AG08396 (cell line): ENCODE results near the gene SMARCAD1.
"Not testable (repeated sequence)": the region's sequence is repeated elsewhere in the genome, so short reads cannot be mapped to it uniquely, and the experiment has no call there.

Source experiments
- DNase-seq: peaks from one replicate; pipeline ENCODE4 v3.0.0; 2012; ENCODE audit warnings: low spot score, mixed read lengths

SMARCAD1 gene

DNA sequence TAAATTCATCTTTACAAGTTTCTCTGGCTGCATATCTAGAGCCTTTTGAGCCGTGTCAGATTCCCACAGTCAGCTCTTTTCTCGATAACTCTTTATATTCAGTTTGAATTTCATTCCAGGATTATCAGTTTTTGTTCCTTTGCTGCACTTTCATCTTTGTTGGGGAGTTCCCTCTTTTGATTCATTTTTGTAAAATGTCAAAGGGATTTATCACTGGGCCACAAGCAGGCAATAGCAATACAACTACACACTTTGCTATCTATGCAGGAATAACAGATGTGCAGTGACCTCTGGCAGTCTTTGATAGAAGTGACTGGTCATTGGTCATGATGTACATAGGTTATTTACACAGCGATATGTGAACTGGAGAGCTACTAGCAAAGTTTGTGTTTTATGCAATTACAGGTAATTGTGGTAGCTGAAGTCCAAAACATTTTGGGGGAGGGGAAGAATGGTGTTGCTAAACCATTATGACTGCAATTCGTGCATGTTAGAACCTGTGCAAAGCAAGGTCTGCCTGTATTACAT lies 91.1 kb downstream of the SMARCAD1 start:
- no peak for DNase-seq

DNA sequence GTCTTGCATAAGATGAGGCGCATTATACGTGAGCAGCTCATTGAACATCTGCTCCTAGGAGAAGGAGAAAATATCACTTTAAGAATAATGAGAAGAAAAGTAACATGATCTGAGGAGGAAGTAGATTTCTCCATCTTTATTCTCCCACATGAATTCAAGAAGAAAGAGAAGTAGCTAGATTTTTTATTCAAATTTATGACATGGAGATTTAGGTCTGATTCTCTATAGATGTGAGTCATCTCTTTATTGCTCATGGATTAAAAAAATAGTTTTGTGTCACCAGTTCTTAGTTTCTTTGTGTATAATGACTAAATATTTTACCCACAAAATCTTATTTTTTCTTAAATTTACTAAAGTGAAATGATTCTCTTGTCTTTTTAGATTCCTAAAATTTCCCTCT lies 94.5 kb downstream of the SMARCAD1 start:
- DNase-seq = no peak

DNA sequence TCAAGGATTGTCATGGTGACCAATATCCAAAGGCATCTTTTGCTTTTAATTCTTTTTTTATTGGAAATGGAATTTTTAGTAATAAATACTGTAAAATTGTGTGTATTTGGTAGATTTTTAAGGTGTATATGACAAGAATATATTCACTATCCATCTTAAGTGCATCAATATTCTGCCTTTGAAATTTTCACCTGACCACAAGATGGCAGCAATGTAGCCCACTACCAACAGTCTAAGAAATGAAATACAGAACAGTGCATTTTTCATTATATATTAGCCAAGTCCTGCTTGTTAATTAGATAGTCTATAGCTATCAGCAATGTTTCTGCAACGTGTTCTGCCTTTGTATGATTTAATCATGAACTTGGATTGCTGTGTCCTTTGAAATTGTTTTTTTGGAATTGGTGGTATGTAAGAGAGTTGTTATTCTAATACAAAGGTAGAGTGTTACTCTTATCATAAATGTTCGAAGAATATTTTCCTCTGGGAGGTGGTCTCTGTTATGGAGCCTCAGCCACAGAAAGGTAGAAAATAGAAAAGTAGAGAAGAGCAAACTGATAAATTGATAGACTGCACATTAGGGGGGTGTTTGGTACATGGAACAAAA lies 96.8 kb downstream of the SMARCAD1 start:
- DNase-seq = peak; percentile 14

DNA sequence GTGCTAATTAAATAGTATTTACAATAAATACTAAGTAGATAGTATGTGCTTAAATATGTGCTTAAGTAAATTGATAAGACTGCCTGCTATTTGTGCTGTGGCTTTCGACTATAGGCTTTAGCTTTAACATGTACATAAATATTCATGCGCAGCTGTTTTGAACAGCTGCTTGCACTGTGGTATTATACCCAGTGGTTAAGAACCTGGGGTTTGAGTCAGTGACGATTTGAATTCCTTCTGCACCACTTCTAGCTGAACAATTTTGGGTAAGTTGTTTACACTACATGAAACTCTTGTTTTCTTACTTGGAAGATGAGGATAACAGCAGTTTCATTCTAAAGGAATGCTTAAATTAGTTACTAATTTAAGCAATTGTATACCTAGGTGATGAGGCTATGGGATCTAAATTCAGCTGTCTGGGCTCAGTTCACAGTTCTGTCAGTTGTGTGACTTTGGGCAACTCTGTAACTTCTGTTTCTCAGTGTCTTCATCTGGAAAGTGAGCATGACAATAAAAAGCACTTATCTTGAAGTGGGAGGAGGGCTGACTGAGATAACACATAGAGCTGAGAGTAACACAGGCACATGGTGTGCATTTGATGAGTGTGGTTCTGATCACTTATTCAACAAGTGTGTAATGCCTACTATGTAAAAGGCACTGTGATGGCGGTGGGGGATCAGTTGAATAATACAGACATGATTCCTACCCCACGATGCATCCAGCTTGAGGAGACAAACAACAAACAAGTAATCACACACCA lies 98.0 kb downstream of the SMARCAD1 start:
- peak; percentile 4 for DNase-seq

DNA sequence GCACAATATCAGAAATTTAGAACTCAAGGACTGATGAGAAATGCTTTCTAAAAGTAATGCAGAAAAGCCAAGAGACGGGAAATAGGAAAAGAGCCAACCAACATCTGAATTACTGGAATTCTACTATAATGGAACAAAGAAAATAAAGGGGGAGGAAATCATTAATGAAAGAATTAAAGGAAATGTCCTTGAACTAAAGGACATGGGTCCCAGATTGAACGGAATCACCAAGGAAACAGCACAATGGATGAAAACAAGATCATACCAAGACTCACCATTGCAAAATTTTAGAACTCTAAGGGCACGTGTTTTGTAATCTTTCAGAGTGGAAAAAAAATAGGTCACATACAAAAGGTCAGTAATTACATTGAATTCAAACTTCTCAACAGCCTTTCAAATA lies 99.0 kb downstream of the SMARCAD1 start:
- no peak for DNase-seq

DNA sequence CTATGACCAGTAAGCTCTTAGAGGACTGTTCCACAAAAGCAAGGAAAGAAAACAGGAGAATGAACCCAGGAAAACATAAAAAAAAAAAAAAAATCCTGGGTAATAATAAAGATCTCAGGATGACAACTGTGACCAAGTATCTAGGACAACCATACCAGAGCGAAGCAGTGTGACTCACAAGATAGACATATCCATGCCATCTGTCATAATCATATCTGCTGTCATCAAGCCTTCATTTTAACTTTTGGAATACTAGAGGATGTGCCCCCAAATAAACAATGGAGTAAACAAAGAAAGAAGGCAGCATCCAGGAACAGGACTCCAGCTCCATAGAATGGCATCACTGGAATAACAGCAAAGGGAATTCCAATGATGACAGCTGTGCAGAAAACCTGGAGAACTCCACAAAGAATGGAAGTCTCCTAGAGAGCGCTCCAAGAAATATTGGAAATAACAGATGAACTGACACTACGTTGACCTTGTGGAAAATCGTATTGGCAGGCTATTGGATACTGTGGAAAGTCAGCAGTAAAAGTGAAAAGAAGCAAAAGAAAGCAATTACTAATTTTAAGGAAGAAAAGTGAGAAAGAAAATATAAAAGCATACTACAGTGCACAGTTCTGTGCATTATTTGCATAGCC lies 99.7 kb downstream of the SMARCAD1 start:
- no peak for DNase-seq

DNA sequence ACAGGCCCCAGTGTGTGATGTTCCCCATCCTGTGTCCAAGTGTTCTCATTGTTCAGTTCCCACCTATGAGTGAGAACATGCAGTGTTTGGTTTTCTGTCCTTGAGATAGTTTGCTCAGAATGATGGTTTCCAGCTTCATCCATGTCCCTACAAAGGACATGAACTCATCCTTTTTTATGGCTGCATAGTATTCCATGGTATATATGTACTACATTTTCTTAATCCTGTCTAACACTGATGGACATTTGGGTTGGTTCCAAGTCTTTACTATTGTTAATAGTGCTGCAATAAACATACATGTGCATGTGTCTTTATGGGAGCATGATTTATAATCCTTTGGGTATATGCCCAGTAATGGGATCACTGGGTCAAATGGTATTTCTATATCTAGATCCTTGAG lies 112.3 kb downstream of the SMARCAD1 start:
- not testable (repeated sequence) for DNase-seq

DNA sequence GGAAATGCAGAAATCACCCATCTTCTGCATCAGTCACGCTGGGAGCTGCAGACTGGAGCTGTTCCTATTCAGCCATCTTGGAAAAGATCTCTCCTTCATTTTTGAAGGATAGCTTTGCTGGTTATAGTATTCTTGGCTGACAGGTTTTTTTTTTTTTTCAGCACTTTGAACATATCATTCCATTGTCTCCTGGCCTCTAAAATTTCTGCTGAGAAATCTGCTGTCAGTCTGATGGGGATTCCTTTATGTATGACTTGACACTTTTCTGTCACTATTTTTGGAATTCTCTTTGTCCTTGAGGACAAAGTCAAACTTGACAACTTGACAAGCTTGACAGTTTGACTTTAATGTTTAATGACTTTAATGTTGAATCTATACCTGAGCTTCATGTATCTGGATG lies 118.2 kb downstream of the SMARCAD1 start:
- no peak for DNase-seq

DNA sequence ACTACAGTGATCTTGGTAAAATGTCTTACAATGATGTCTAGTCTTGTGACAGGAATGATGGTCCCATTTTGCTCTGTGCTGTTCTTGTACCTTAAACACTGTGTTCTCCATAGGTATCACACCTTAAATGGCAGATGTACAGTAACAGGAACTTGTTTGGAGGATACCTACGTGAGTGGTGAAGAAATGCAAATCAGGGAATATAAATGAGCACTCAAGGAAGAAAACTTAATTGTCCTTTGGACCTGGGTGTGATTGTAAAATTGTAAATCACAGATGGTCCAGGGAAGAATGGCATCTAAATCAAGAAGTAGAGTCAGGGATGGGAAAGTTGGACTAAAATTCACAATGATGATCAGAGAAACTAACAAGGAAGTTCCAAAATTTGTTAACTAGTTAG lies 122.3 kb downstream of the SMARCAD1 start:
- no peak for DNase-seq

DNA sequence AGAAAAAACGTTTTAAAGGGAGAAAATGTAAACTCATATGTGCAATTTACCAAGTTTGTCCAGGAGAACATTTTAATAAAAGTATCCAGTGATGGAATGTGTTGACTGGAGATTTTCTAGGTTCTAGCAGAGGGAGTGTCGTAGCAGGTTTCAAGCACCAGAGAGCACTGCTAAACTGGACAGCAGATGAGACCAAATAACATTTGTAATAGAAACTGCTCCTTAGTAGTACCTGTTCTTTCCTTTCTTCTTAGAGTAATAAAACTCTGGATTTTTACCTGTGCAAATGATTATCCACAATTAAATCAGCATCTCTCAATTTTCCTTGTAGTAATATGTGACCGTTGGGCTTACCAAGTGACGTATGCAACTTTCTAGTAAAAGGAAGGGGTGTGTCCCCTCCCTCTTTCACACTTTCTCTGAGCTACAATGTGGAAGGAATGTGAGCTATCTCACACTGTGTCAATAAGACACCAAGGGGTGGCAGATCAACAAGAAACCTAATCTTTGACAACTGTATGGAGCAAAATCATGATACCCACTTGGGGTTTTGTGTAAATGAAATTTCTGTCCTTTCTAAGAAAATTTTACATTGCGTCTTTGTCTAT lies 125.4 kb downstream of the SMARCAD1 start:
- no peak for DNase-seq

DNA sequence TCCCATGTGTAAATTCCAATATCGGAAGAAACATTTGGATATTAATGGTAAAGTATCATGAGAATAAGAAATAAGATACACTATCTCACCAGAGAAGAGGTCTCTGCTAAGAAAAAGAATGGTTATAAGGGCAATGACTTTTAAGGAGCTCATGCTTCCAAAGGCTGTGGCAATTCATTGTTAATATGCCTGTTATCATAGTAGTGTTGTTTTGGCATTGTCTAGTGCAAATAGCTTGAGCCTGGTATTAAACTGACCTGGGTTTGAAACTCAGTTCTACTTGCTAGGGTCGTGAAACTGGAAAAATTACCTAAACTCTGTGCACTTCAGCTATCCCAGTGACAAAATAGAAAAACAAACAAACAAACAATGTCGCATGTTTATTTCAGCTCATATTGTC lies 126.2 kb downstream of the SMARCAD1 start:
- DNase-seq = no peak

DNA sequence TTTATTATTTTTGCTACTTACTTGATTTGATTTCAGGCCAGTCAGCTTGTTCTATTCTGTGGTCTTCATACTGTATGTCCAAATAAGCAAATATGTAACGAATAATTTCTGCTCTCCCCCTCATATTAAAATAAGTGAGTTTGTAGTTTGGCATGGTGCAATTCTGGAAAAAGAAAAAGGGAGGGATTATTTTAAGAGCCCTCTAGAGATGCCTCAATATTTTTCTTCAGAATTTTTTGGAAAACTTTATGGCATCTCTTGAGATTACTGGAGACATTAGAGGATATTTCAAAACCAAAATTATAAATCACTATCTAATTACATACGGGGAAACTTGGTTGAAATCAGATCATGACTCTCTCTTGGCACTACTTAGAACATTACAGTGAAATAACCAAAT lies 126.8 kb downstream of the SMARCAD1 start:
- no peak for DNase-seq

DNA sequence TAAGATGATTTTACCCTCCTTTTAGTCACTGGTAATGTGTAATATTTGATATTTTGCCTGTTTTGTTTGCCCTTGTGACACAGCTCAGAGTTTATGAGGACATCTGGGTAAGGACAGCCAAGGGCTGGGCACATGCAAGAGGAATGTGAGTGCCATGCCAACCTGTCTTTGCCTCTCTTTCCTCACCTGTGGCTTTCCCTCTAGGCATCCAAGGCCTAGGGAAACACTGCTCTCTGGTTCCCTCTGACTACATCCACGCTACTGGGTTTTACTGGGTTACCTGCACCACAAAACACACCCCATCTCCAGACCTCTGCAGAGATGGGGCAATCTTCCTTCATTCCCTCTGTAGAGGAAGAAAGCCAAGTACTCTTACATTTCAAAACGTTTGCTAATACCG lies 127.3 kb downstream of the SMARCAD1 start:
- DNase-seq = no peak

DNA sequence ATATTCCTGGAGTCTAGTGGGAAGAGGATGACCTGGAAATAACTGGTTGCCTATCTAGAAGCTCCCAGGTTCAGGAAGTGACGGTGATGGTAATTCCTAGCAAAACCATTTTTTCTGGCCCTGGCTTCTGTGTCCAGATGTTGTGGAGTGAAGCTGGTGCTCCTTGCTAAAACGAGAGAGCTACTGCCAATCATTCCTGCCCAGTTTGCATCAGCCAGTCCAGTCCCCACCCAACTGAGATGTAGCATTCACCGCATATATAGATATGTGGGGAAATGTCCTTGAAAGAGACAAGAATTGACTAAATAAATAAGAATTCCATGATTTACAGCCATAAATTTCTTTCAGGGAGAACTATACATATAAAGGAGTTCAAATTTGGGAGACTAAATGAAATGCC lies 128.6 kb downstream of the SMARCAD1 start:
- no peak for DNase-seq

DNA sequence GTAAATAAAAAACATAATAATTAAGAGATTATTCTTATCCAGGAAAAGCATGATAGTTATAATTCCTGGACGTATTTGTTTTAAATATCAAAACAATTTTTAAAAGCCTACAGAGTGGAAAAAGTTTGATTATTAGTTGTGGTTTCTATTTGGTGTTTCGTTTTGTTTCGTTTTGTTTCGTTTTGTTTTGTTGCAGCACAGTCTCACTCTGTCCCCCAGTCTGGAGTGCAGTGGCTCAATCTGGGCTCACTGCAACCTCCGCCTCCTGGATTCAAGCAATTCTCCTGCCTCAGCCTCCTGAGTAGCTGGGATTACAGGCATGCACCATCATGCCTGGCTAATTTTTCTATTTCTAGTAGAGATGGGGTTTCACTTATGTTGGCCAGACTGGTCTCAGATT lies 129.1 kb downstream of the SMARCAD1 start:
- not testable (repeated sequence) for DNase-seq

DNA sequence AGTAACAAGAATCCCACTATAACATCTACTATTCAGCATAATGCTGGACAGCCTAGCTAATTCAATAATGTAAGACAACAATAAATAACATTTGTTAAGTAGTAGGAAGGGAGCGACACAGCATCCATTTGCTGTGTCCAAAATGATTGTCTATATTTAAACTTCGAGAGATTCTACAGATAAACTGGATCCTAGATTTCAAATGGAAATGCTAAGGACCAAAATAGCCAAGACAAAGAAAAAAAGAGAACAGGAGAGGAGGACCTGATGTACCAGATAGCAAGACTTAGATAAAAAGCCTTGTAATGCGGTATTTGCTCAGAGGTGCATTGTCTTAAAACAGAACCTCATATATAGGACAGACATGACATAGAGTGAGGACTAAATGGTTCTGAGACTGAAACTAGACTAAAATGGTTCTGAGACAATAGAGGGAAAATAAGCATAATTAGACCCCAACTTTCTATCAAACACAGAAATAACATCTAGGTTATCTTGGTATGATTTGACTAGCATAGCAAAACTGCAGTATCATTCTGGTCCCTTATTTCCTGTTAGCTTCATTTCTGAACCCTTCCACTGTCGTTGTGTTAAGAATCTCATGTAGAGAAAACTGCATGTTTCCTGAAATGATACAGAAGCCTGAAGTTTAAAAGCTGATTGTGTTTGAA lies 131.2 kb downstream of the SMARCAD1 start:
- no peak for DNase-seq

DNA sequence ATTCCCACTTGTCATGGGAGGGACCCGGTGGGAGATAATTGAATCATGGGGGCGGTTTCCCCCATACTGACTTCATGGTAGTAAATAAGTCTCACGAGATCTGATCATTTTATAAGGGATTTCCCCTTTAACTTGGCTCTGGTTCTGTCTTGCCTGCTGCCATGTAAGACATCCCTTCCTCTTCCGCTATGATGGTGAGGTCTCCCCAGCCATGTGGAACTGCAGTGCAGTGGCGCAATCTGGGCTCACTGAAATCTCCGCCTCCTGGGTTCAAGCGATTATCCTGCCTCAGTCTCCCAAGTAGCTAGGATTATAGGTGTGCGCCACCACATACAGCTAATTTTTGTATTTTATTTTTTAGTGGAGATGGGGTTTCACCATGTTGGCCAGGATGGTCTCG lies 132.1 kb downstream of the SMARCAD1 start:
- no peak for DNase-seq
